Transverse colon (tissue), 4 donors: ENCODE measurements around the gene RCAN1. TPM values are rescaled to one million over a fixed set of nuclear protein-coding genes. Genes with fewer than 3 reads are reported as not detected.

ENCODE experiments used
- DNase-seq: peaks from one replicate; pipeline ENCODE4 v3.0.0-alpha.2; 2019
- H3K27ac ChIP-seq, 4 donors: fragments of 200-600 bp; sonication (generic); 2 replicates each; pipeline ENCODE4 v1.5.1; 2016 to 2018; ENCODE audit warnings: inconsistent platforms in 4 of 4
- H3K27me3 ChIP-seq: fragments of 200-600 bp; sonication (generic); 2 replicates; pipeline ENCODE4 v1.5.1; 2017; ENCODE audit warnings: inconsistent platforms
- H3K36me3 ChIP-seq, 4 donors: fragments of 200-600 bp; sonication (generic); 2 replicates each; pipeline ENCODE4 v1.5.1; 2017 to 2019; ENCODE audit warnings: inconsistent platforms in 4 of 4
- H3K4me1 ChIP-seq, 4 donors: fragments of 200-600 bp; sonication (generic); 2 replicates each; pipeline ENCODE4 v1.5.1; 2017 to 2020; ENCODE audit warnings: inconsistent platforms in 4 of 4
- H3K4me3 ChIP-seq, 4 donors: fragments of 200-600 bp; sonication (generic); 1 replicate in 1 of 4; 2 replicates in 3 of 4; pipeline versions ENCODE4 v1.5.1 to v1.6.1; 2017 to 2019; ENCODE audit warnings: inconsistent platforms in 4 of 4
- H3K9me3 ChIP-seq, 2 donors: fragments of 200-600 bp; sonication (generic); 2 replicates each; pipeline ENCODE4 v1.5.1; 2017 to 2019; ENCODE audit warnings: inconsistent platforms in 2 of 2
- CTCF ChIP-seq, 5 experiments: fragments of 200-600 bp in 3 of 5; fragments of 450-650 bp in 2 of 5; sonication (generic) in 3 of 5; IDR thresholded peaks; 1 replicate in 2 of 5; 2 replicates in 3 of 5; pipeline ENCODE4 v1.5.1; 2016 to 2017; ENCODE audit warnings: antibody characterized with exemption in 5 of 5, inconsistent platforms in 3 of 5, mild to moderate bottlenecking in 2 of 5, moderate library complexity in 1 of 5
- EP300 ChIP-seq: sonication (generic); formaldehyde crosslinking; IDR thresholded peaks from one replicate; pipeline ENCODE4 v1.6.1; 2017; ENCODE audit warnings: antibody characterized with exemption, low read depth
- POLR2A ChIP-seq: fragments of 450-650 bp; IDR thresholded peaks from one replicate; pipeline ENCODE4 v1.6.1; 2016; ENCODE audit warnings: antibody characterized with exemption, mild to moderate bottlenecking, moderate library complexity
- POLR2AphosphoS5 ChIP-seq, 3 donors: sonication (generic); formaldehyde crosslinking; IDR thresholded peaks; one replicate each; pipeline ENCODE4 v1.6.1; 2016; ENCODE audit warnings: antibody characterized with exemption in 3 of 3
- WGBS, 2 donors: methylation state at CpG; one replicate each; pipeline ENCODE4 v1.1.5; 2018; ENCODE audit warnings: low coverage in 1 of 2; 5-methylcytosine and 5-hydroxymethylcytosine counted together
- in situ Hi-C, 4 donors: fragments of 200-750 bp; cut with MboI; loops; one replicate each; pipeline versions ENCODE4 v1.15.0 to v1.15.1; 2017; ENCODE audit warnings: low sequenced_read_pairs in 3 of 4, low pct_ligation_motif_present in 1 of 4, low pct_unique_long_range_greater_than_20kb in 1 of 4
- intact Hi-C: fragments of 100-400 bp; cut with DNase I; formaldehyde crosslinking; loops from one replicate; pipeline ENCODE4 v1.15.1; 2023; ENCODE audit warnings: low total_unique reads
- total RNA-seq, 4 donors: library from RNA; depleted of rRNA; stranded (reverse); fragments of >200 nt; gene quantifications; one replicate each; pipeline ENCODE4 v1.1.0, GENCODE V29; 2016

The RCAN1 gene
- total RNA-seq, 4 donors from 2014 or later: 39.5 to 68.8 (median 57.8) TPM

GRCh38 chr21:34524646-34525601 lies 90.0 kb downstream of the RCAN1 start:
- Histone ChIP-seq H3K36me3 (no peaks in the 10 kb centered on the region), H3K4me3 (peak overlapping the region in 3 of 4 donors; percentile 24 to 55 (median 37)), H3K4me1 (peaks cover 20 to 66% (median 51%) of the 10 kb centered on the region in 4 donors), H3K9me3 (no peaks in the 10 kb centered on the region), H3K27ac (peak overlapping the region; percentile 89 to 97 (median 94)), H3K27me3 (no peaks in the 10 kb centered on the region)
- no peak for DNase-seq
- in situ Hi-C loops (no loop called here), intact Hi-C loops (loop anchor here (5.0 kb wide), 1 partner anchor 72 kb away; no protein-coding TSS in a partner anchor)
- 53 to 80% methylated on average over 25 to 31 of the region's 31 CpGs for WGBS, 2 donors
- TF ChIP-seq EP300 (no peak), POLR2AphosphoS5 (IDR thresholded peaks at IDR 0.05) (peak in 2 of 3 donors; percentile 21 to 50)

GRCh38 chr21:34523019-34523555 lies 91.8 kb downstream of the RCAN1 start:
- intact Hi-C loops (no loop called here), in situ Hi-C loops (no loop called here)
- peaks cover 0 to 6% (median under 1%) of the 10 kb centered on the region in 4 donors for H3K36me3 ChIP-seq
- H3K27ac ChIP-seq: peak overlapping the region; percentile 89 to 97 (median 94)
- H3K4me1 ChIP-seq: peaks cover 20 to 61% (median 51%) of the 10 kb centered on the region in 4 donors
- no peaks in the 10 kb centered on the region for H3K9me3 ChIP-seq
- H3K4me3 ChIP-seq: no peak overlapping the region
- peak; percentile 55 for DNase-seq
- TF ChIP-seq EP300 (no peak), CTCF (IDR thresholded peaks at IDR 0.05) (no peak), POLR2AphosphoS5 (IDR thresholded peaks at IDR 0.05) (peak in 1 of 3 donors; percentile 2), POLR2A (no peak)
- H3K27me3 ChIP-seq: no peaks in the 10 kb centered on the region
- WGBS, 2 donors: 59 to 83% methylated on average over 2 to 7 of the region's 7 CpGs

- TF ChIP-seq POLR2A (no peak), CTCF (IDR thresholded peaks at IDR 0.05) (no peak), EP300 (no peak), POLR2AphosphoS5 (IDR thresholded peaks at IDR 0.05) (no peak)
- H3K9me3 ChIP-seq: no peaks in the 10 kb centered on the region
- no peaks in the 10 kb centered on the region for H3K27me3 ChIP-seq
- in situ Hi-C loops: no loop called here
- peaks cover 0 to 10% (median 2%) of the 10 kb centered on the region in 4 donors for H3K36me3 ChIP-seq
- peak overlapping the region; percentile 89 to 97 (median 94) for H3K27ac ChIP-seq
- intact Hi-C loops: no loop called here
- whole genome bisulfite sequencing, 2 donors: 58 to 79% methylated on average over 2 to 6 of the region's 6 CpGs
- DNase-seq: peak; percentile 61
- H3K4me3 ChIP-seq: no peak overlapping the region
- H3K4me1 ChIP-seq: peaks cover 17 to 53% (median 48%) of the 10 kb centered on the region in 4 donors
These were observed 92.6 kb downstream of the RCAN1 start for GRCh38 chr21:34522284-34522683.

GRCh38 chr21:34521561-34521960 lies 93.4 kb downstream of the RCAN1 start:
- in situ Hi-C loops (no loop called here), intact Hi-C loops (no loop called here)
- Histone ChIP-seq H3K27ac (peak overlapping the region; percentile 89 to 97 (median 94)), H3K4me3 (no peak overlapping the region), H3K27me3 (no peaks in the 10 kb centered on the region), H3K36me3 (peaks cover 0 to 14% (median 2%) of the 10 kb centered on the region in 4 donors), H3K4me1 (peaks cover 17 to 47% (median 44%) of the 10 kb centered on the region in 4 donors), H3K9me3 (no peaks in the 10 kb centered on the region)
- DNase-seq: no peak
- no peak for TF ChIP-seq POLR2A
- 95 to 100% methylated on average over 2 to 7 of the region's 7 CpGs for WGBS, 2 donors
